ENCODE measurements around the gene NUP43.

- TF ChIP-seq CTCF (IDR thresholded peaks at IDR 0.05; ENCODE audit: low read depth, low read length), result no peak
- no peak for TF ChIP-seq EZH2phosphoT487 (IDR thresholded peaks at IDR 0.05; ENCODE audit: low read depth)
Observed at GRCh38 chr6:149756261-149756636, 9.9 kb upstream of the NUP43 start.

All from OCI-LY3 (cell line).